OCI-LY7 (cell line): Measurements from ENCODE around the gene DHFR. TPM values are rescaled to one million over a fixed set of nuclear protein-coding genes. Genes with fewer than 3 reads are reported as not detected.
A peak's percentile ranks its signal among the peaks of the same experiment; 100 is the strongest.

Source experiments
- BruUV-seq: library from RNA; stranded (reverse); fragments of 400-500 nt; replicated peaks from 2 replicates; lab custom pipeline; 2021; lab: Mats Ljungman, UMichigan
- CTCF ChIA-PET: fragments of 300-600 bp; sonication (Branson Sonifier 250); formaldehyde crosslinking; loops from one replicate; lab custom pipeline; 2022; ENCODE audit warnings: antibody characterized with exemption; ENCODE audit not compliant: unreplicated experiment; lab: Charles Lee
- POLR2A ChIA-PET: fragments of 300-600 bp; sonication (Branson Sonifier 250); formaldehyde crosslinking; loops from one replicate; lab custom pipeline; 2022; ENCODE audit warnings: antibody characterized with exemption; lab: Charles Lee
- DNase-seq: peaks from one replicate; pipeline ENCODE4 v3.0.0-alpha.2; 2015; ENCODE audit warnings: low spot score
- H2AFZ ChIP-seq: fragments of 200-600 bp; sonication (generic), shearing (Covaris generic); 2 replicates; pipeline ENCODE4 v1.6.1; 2014; ENCODE audit warnings: mild to moderate bottlenecking, antibody characterized with exemption, low read length, moderate library complexity
- H3K27ac ChIP-seq: fragments of 200-600 bp; sonication (generic); 2 replicates; pipeline ENCODE4 v1.5.1; 2014; ENCODE audit warnings: mixed run types, low read depth, mild to moderate bottlenecking, moderate library complexity, low read length, inconsistent platforms; ENCODE audit not compliant: poor library complexity, severe bottlenecking
- H3K36me3 ChIP-seq: fragments of 200-600 bp; sonication (generic); 2 replicates; pipeline ENCODE4 v1.6.1; 2014; ENCODE audit warnings: mild to moderate bottlenecking, antibody characterized with exemption, low read length, moderate library complexity, mixed read lengths; ENCODE audit not compliant: insufficient read depth
- H3K4me1 ChIP-seq: fragments of 200-600 bp; sonication (generic); 2 replicates; pipeline ENCODE4 v1.5.1; 2014; ENCODE audit warnings: mild to moderate bottlenecking, low read length; ENCODE audit not compliant: insufficient read depth, poor library complexity, severe bottlenecking
- H3K4me2 ChIP-seq: fragments of 200-600 bp; sonication (generic); 2 replicates; pipeline ENCODE4 v1.6.1; 2014; ENCODE audit warnings: mild to moderate bottlenecking, low read length
- H3K4me3 ChIP-seq: fragments of 200-600 bp; sonication (generic); 2 replicates; pipeline ENCODE4 v1.5.1; 2014; ENCODE audit warnings: mild to moderate bottlenecking, low read depth, low read length; ENCODE audit not compliant: poor library complexity, severe bottlenecking
- H3K79me2 ChIP-seq: fragments of 200-600 bp; sonication (generic); 2 replicates; pipeline ENCODE4 v1.6.1; 2016; ENCODE audit warnings: low read depth, mild to moderate bottlenecking, low read length, moderate library complexity, mixed read lengths; ENCODE audit not compliant: insufficient read depth
- H3K9me2 ChIP-seq: fragments of 200-600 bp; sonication (generic); 2 replicates; pipeline ENCODE4 v1.6.1; 2016; ENCODE audit warnings: mild to moderate bottlenecking, low read length, mixed read lengths; ENCODE audit not compliant: insufficient read depth
- H3K9me3 ChIP-seq: fragments of 200-600 bp; sonication (generic); 2 replicates; pipeline ENCODE4 v1.6.1; 2014; ENCODE audit warnings: mild to moderate bottlenecking, mixed run types, low read length, mixed read lengths
- H4K20me1 ChIP-seq: fragments of 200-600 bp; sonication (generic); 2 replicates; pipeline ENCODE4 v1.6.1; 2014; ENCODE audit warnings: mild to moderate bottlenecking, antibody characterized with exemption, low read length, moderate library complexity, mixed read lengths; ENCODE audit not compliant: insufficient read depth
- CTCF ChIP-seq: fragments of 200-600 bp; sonication (generic); conservative IDR thresholded peaks from 2 replicates; pipeline ENCODE4 v1.5.1; 2014; ENCODE audit warnings: mild to moderate bottlenecking, antibody characterized with exemption, low read length, moderate library complexity, mixed read lengths
- EZH2phosphoT487 ChIP-seq: fragments of 200-600 bp; sonication (generic); IDR thresholded peaks from 2 replicates; pipeline ENCODE4 v1.6.1; 2018; ENCODE audit warnings: low read depth, borderline replicate concordance, mild to moderate bottlenecking, mixed run types, antibody characterized with exemption, low read length, moderate library complexity, mixed read lengths
- intact Hi-C: fragments of 100-400 bp; cut with micrococcal nuclease; formaldehyde crosslinking; loops from one replicate; pipeline ENCODE4 v1.10.0; 2022; ENCODE audit not compliant: unreplicated experiment
- total RNA-seq, 2 experiments: library from RNA; depleted of rRNA in 1 of 2; stranded (reverse); fragments of >200 nt in 1 of 2; shearing (Covaris generic) in 1 of 2; gene quantifications; 2 replicates each; pipeline ENCODE4 v1.2.3, GENCODE V29; 2014 to 2022

The DHFR gene
- total RNA-seq, 2 experiments from 2014 or later: 115 to 164 TPM

DNA sequence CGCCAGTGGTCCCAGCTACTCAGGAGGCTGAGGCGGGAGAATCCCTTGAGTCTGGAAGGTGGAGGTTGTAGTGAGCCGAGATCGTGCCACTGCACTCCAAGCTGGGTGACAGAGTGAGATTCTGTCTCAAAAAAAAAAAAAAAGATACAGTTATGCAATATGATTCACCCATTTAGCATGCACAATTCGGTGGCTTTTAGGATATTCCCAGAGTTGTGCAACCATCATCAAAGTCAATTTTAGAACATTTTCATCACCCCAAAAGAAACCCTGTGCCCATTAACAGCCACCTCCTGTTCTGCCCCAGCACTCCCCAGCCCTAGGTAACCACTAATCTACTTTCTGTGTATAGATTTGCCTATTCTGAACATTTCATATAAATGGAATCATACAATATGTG, 4.3 kb upstream of the DHFR start:
- no peak overlapping the region for H2AFZ ChIP-seq
- no peak overlapping the region for H3K4me3 ChIP-seq
- H3K27ac ChIP-seq: no peak overlapping the region
- CTCF ChIA-PET: no interaction called here
- TF ChIP-seq CTCF (no peak), EZH2phosphoT487 (no peak)
- DNase-seq: no peak
- H3K4me1 ChIP-seq: peaks cover 11% of the 10 kb centered on the region
- no TSS peak for BruUV-seq
- peaks cover 79% of the 10 kb centered on the region for H3K36me3 ChIP-seq
- peaks cover 16% of the 10 kb centered on the region; the same call in 1 of the 2 replicates for H3K9me3 ChIP-seq
- POLR2A ChIA-PET: interaction anchor here (0.6 kb wide), 1 partner anchor 10 kb away, joined by 3 read pairs; no protein-coding TSS in a partner anchor
- H4K20me1 ChIP-seq: no peaks in the 10 kb centered on the region
- intact Hi-C loops: loop anchor here (10.0 kb wide), 2 partner anchors 254 to 474 kb away; partner anchors contain the start of gene ZFYVE16
- H3K79me2 ChIP-seq: peaks cover 37% of the 10 kb centered on the region
- H3K9me2 ChIP-seq: no peaks in the 10 kb centered on the region
- no peak overlapping the region for H3K4me2 ChIP-seq

DNA sequence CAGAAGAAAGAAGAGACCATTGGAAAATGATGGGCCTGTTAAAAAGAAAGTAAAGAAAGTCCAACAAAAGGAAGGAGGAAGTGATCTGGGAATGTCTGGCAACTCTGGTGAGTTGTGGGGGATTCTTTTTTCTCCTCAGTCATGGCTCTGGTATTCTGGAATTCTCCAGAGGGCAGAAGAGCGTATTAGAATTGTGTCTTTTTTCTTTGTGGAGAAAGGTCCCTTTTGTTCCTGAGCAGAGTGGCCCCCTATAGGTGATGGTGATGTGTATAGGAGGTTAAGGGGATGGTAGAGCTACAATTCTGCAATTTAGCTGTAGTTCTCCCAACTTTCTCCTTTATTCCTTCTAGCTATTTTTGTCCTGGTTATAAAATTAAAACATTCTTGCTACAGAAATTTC, 1.6 kb upstream of the DHFR start:
- intact Hi-C loops: loop anchor here (10.0 kb wide), 2 partner anchors 252 to 472 kb away; partner anchors contain the start of gene ZFYVE16
- peaks cover 13% of the 10 kb centered on the region; the same call in 1 of the 2 replicates for H3K9me3 ChIP-seq
- no peaks in the 10 kb centered on the region for H3K9me2 ChIP-seq
- peaks cover 27% of the 10 kb centered on the region for H3K79me2 ChIP-seq
- H3K27ac ChIP-seq: peak overlapping the region; percentile 83
- H3K4me3 ChIP-seq: no peak overlapping the region
- H3K4me2 ChIP-seq: peak overlapping the region; percentile 96
- H2AFZ ChIP-seq: no peak overlapping the region; the same call in 1 of the 2 replicates
- BruUV-seq: no TSS peak
- ChIA-PET CTCF (no interaction called here), POLR2A (interaction anchor here (0.8 to 1.4 kb wide), 5 partner anchors 8 to 17 kb away, joined by 4 to 9 read pairs (median 4); no protein-coding TSS in a partner anchor)
- peaks cover 52% of the 10 kb centered on the region for H3K36me3 ChIP-seq
- peaks cover 10% of the 10 kb centered on the region; the same call in 1 of the 2 replicates for H4K20me1 ChIP-seq
- H3K4me1 ChIP-seq: peaks cover 11% of the 10 kb centered on the region
- TF ChIP-seq EZH2phosphoT487: no peak
- TF ChIP-seq CTCF: peak; percentile 79
- peak; percentile 36 for DNase-seq

DNA sequence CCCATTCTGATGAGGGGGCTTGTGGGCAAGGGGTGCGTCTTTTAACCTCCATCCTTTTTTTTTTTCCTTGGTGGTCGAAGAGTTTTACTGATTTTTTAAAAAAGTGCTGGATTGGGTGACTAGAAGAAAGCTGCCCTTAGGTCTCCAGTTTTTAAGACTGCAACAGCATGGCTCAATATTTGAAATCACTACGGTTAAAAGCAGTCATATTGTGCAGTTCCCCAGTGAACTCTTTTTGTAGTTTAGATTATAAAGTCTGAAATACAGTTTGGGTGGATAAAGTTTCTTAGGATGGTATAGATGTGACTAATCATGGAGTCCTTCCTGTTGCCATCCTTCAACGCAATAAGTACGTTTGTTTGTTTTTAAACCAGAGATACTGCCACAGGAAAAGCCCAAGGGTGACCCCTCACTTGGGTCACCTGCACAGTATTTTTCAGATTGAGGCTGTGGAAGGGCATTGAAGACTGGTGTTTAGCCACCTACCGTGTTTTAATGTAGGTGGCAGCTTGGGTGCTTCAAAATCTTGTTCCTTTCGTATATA, 520 bp upstream of the DHFR start:
- H3K9me2 ChIP-seq: no peaks in the 10 kb centered on the region
- no peak overlapping the region for H3K4me3 ChIP-seq
- CTCF ChIA-PET: no interaction called here
- no peak for TF ChIP-seq CTCF
- no peak for TF ChIP-seq EZH2phosphoT487
- POLR2A ChIA-PET: interaction anchor here (0.6 to 1.4 kb wide), 9 partner anchors 9 to 1618 kb away, joined by 3 to 9 read pairs (median 4); no protein-coding TSS in a partner anchor
- DNase-seq: peak; percentile 45
- H4K20me1 ChIP-seq: peaks cover 10% of the 10 kb centered on the region; the same call in 1 of the 2 replicates
- H2AFZ ChIP-seq: no peak overlapping the region; the same call in 1 of the 2 replicates
- BruUV-seq: TSS peak; percentile 92
- H3K9me3 ChIP-seq: peaks cover 10% of the 10 kb centered on the region; the same call in 1 of the 2 replicates
- H3K79me2 ChIP-seq: peaks cover 27% of the 10 kb centered on the region
- peak overlapping the region; percentile 83 for H3K27ac ChIP-seq
- peaks cover 41% of the 10 kb centered on the region for H3K36me3 ChIP-seq
- intact Hi-C loops: loop anchor here (10.0 kb wide), 2 partner anchors 251 to 471 kb away; partner anchors contain the start of gene ZFYVE16
- H3K4me1 ChIP-seq: peaks cover 11% of the 10 kb centered on the region
- peak overlapping the region; percentile 96 for H3K4me2 ChIP-seq
